ENCODE results near the gene SLC4A9. TPM values are rescaled to one million over a fixed set of nuclear protein-coding genes. Genes with fewer than 3 reads are reported as not detected.

Gene SLC4A9
- total RNA-seq, 4 donors from 2014 or later: 0.48 to 3.0 (median 0.82) TPM; not detected in 1

DNA sequence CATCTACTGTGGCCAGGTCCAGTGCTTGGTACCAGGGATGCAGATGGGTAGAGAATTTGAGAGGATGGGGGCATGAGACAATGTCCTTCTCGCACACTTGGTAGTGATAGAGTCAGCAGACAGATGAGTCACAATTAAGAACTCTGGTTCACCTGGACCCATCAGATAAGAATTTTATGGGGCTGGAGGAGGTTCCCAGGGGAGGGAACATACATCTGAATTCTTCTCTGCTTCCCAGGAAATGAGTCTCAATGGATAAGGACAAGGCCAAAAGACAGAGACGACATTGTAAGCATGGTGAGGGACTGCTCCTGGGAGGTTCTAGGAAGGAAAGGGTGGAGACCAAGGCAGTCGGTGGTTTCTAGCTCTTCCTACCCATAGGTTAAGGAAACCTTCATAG is 5.3 kb downstream of the SLC4A9 start:
- Histone ChIP-seq H3K27ac (no peak overlapping the region), H3K9me3 (no peaks in the 10 kb centered on the region), H3K27me3 (no peaks in the 10 kb centered on the region), H3K4me3 (no peak overlapping the region), H3K36me3 (no peaks in the 10 kb centered on the region), H3K4me1 (peaks cover 0 to 11% (median 4%) of the 10 kb centered on the region in 4 donors)
- intact Hi-C loops (cut with DNase I; ENCODE audit: low total_unique reads): no loop called here
- in situ Hi-C loops (cut with MboI; ENCODE audit: low pct_ligation_motif_present in 1 of 4, low pct_unique_long_range_greater_than_20kb in 1 of 4, low sequenced_read_pairs in 3 of 4): loop anchor here in 1 of 4 donors (5.0 kb wide), 1 partner anchor 347 kb away; no protein-coding TSS in a partner anchor
- no peak for DNase-seq
- TF ChIP-seq, protein P1, sequence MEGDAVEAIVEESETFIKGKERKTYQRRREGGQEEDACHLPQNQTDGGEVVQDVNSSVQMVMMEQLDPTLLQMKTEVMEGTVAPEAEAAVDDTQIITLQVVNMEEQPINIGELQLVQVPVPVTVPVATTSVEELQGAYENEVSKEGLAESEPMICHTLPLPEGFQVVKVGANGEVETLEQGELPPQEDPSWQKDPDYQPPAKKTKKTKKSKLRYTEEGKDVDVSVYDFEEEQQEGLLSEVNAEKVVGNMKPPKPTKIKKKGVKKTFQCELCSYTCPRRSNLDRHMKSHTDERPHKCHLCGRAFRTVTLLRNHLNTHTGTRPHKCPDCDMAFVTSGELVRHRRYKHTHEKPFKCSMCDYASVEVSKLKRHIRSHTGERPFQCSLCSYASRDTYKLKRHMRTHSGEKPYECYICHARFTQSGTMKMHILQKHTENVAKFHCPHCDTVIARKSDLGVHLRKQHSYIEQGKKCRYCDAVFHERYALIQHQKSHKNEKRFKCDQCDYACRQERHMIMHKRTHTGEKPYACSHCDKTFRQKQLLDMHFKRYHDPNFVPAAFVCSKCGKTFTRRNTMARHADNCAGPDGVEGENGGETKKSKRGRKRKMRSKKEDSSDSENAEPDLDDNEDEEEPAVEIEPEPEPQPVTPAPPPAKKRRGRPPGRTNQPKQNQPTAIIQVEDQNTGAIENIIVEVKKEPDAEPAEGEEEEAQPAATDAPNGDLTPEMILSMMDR (IDR thresholded peaks at IDR 0.05): no peak
- no peak for TF ChIP-seq POLR2A (IDR thresholded peaks at IDR 0.05)
- TF ChIP-seq POLR2AphosphoS5 (IDR thresholded peaks at IDR 0.05): no peak
- no peak for TF ChIP-seq EP300 (IDR thresholded peaks at IDR 0.05; ENCODE audit: low read depth)
- WGBS, 2 donors (ENCODE audit: low coverage in 1 of 2): 69 to 81% methylated on average over 2 to 3 of the region's 3 CpGs

DNA sequence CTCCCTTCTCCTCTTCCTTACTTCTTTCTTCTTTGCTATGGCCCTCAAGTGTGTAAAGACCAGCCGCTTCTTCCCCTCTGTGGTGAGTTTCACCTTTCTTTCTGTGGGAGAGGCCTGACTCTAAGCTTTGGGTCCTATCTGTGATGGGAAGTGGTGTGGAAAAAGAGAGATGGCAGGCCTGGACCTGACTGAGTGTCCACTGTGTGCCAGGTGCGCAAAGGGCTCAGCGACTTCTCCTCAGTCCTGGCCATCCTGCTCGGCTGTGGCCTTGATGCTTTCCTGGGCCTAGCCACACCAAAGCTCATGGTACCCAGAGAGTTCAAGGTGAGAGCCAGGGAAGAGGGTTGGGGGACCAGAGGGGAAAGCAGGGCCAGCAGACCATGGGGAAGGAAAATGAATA is 5.9 kb downstream of the SLC4A9 start:
- Histone ChIP-seq H3K4me3 (no peak overlapping the region), H3K27me3 (no peaks in the 10 kb centered on the region), H3K9me3 (no peaks in the 10 kb centered on the region), H3K4me1 (peaks cover 0 to 11% (median 4%) of the 10 kb centered on the region in 4 donors), H3K36me3 (no peaks in the 10 kb centered on the region), H3K27ac (no peak overlapping the region)
- no peak for DNase-seq
- TF ChIP-seq, protein P1 (IDR thresholded peaks at IDR 0.05): no peak
- no peak for TF ChIP-seq POLR2A (IDR thresholded peaks at IDR 0.05)
- no peak for TF ChIP-seq EP300 (IDR thresholded peaks at IDR 0.05; ENCODE audit: low read depth)
- TF ChIP-seq POLR2AphosphoS5 (IDR thresholded peaks at IDR 0.05): no peak
- intact Hi-C loops (cut with DNase I; ENCODE audit: low total_unique reads): no loop called here
- in situ Hi-C loops (cut with MboI; ENCODE audit: low pct_ligation_motif_present in 1 of 4, low pct_unique_long_range_greater_than_20kb in 1 of 4, low sequenced_read_pairs in 3 of 4): loop anchor here in 1 of 4 donors (5.0 kb wide), 1 partner anchor 346 kb away; no protein-coding TSS in a partner anchor
- WGBS, 2 donors (ENCODE audit: low coverage in 1 of 2): 93 to 100% methylated on average over 1 to 4 of the region's 4 CpGs

DNA sequence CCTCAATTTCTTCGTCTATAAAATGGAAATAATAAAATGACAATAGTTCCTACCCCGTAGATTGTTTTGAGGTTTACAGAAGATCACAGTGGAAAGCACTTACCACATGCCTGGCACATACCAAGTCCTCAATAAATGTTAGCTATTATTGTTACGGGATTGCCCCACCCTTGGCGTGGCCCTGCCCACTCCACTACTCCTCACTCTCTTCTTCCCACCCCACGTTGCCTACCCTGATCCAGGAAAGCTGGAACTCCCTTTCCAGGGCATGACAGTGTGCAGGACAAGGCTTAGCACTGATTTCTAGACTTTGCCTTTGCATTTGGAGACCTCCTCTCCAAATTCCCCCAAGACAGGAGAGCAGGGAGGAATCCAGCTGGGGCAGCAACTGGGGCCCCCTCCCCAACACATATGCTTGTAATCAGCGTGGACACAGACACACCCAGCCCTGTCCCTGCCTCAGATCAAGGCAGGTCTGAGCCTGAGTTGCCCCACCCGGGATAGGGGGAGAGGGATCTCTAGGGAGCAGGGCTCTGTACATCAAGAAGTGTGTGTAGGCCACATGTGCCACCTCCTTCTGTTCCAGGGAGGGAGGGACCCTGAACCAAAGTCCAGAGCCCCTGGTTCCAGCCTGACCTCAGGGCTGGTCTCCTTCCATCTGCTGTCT is 6.7 kb downstream of the SLC4A9 start:
- intact Hi-C loops (cut with DNase I; ENCODE audit: low total_unique reads): no loop called here
- TF ChIP-seq, protein P1 (IDR thresholded peaks at IDR 0.05): no peak
- TF ChIP-seq POLR2AphosphoS5 (IDR thresholded peaks at IDR 0.05) (no peak), EP300 (IDR thresholded peaks at IDR 0.05; ENCODE audit: low read depth) (no peak), POLR2A (IDR thresholded peaks at IDR 0.05) (no peak)
- H3K4me1 ChIP-seq: peaks cover 0 to 11% (median 7%) of the 10 kb centered on the region in 4 donors
- H3K27me3 ChIP-seq: no peaks in the 10 kb centered on the region
- H3K36me3 ChIP-seq: no peaks in the 10 kb centered on the region
- no peak overlapping the region for H3K4me3 ChIP-seq
- no peaks in the 10 kb centered on the region for H3K9me3 ChIP-seq
- in situ Hi-C loops (cut with MboI; ENCODE audit: low pct_ligation_motif_present in 1 of 4, low pct_unique_long_range_greater_than_20kb in 1 of 4, low sequenced_read_pairs in 3 of 4): loop anchor here in 1 of 4 donors (5.0 kb wide), 1 partner anchor 346 kb away; no protein-coding TSS in a partner anchor
- DNase-seq: peak; percentile 31
- 63 to 65% methylated on average over 3 to 7 of the region's 7 CpGs for WGBS, 2 donors (ENCODE audit: low coverage in 1 of 2)
- H3K27ac ChIP-seq: no peak overlapping the region

DNA sequence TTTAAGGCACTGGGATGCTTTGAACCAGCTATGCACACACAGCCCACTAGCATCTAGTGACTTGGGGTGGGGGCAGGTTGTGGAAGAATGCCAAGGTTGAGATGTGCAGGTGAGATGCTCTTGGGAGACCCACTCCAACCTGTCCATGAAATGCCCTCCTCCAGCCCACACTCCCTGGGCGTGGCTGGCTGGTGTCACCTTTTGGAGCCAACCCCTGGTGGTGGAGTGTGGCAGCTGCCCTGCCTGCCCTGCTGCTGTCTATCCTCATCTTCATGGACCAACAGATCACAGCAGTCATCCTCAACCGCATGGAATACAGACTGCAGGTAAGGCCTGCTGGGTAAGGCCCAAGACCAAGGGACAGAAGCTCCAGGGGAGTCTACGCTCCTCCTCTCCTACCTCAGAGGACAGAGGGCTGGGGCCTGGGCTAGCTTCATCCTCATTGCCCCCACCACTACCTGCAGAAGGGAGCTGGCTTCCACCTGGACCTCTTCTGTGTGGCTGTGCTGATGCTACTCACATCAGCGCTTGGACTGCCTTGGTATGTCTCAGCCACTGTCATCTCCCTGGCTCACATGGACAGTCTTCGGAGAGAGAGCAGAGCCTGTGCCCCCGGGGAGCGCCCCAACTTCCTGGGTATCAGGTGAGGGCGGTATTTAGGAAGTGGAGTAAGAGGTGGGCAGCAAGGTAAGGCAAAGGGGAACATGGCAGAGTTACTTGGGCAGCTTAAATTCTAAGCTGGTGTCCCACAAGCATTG is 7.4 kb downstream of the SLC4A9 start:
- DNase-seq: no peak
- 93 to 100% methylated on average over 1 to 8 of the region's 8 CpGs for WGBS, 2 donors (ENCODE audit: low coverage in 1 of 2)
- no peak overlapping the region for H3K4me3 ChIP-seq
- intact Hi-C loops (cut with DNase I; ENCODE audit: low total_unique reads): no loop called here
- H3K27ac ChIP-seq: no peak overlapping the region
- H3K9me3 ChIP-seq: no peaks in the 10 kb centered on the region
- TF ChIP-seq, protein P1 (IDR thresholded peaks at IDR 0.05): peak in 1 of 5 experiments; percentile 25
- no peak for TF ChIP-seq POLR2AphosphoS5 (IDR thresholded peaks at IDR 0.05)
- in situ Hi-C loops (cut with MboI; ENCODE audit: low pct_ligation_motif_present in 1 of 4, low pct_unique_long_range_greater_than_20kb in 1 of 4, low sequenced_read_pairs in 3 of 4): loop anchor here in 1 of 4 donors (5.0 kb wide), 1 partner anchor 345 kb away; no protein-coding TSS in a partner anchor
- H3K27me3 ChIP-seq: no peaks in the 10 kb centered on the region
- H3K4me1 ChIP-seq: peaks cover 0 to 16% (median 7%) of the 10 kb centered on the region in 4 donors
- no peaks in the 10 kb centered on the region for H3K36me3 ChIP-seq

Measured in transverse colon (tissue), 4 donors.